CD8-positive, alpha-beta memory T cell (primary cell): ENCODE data around the gene ONECUT3. TPM values are rescaled to one million over a fixed set of nuclear protein-coding genes. Genes with fewer than 3 reads are reported as not detected.

Experiments
- CTCF ChIA-PET: fragments of 350-600 bp; sonication (Branson Sonifier 250); formaldehyde crosslinking; loops from one replicate; lab custom pipeline; 2021; ENCODE audit warnings: antibody characterized with exemption; lab: Charles Lee
- POLR2A ChIA-PET: fragments of 350-600 bp; sonication (Branson Sonifier 250); formaldehyde crosslinking; loops from one replicate; lab custom pipeline; 2021; ENCODE audit warnings: antibody characterized with exemption; lab: Charles Lee
- DNase-seq, 5 donors: peaks; one replicate each; pipeline versions ENCODE4 v3.0.0 to v3.0.0-alpha.2; 2020 to 2022; ENCODE audit warnings: mixed read lengths in 1 of 5
- H3K27ac ChIP-seq: one replicate; pipeline ENCODE4 v1.7.0; 2013; ENCODE audit warnings: low read depth, mild to moderate bottlenecking, low read length, moderate library complexity
- H3K27me3 ChIP-seq: 2 replicates; pipeline ENCODE4 v1.7.0; 2013; ENCODE audit warnings: low read length, mild to moderate bottlenecking; ENCODE audit not compliant: insufficient read depth, poor library complexity, severe bottlenecking
- H3K36me3 ChIP-seq: 2 replicates; pipeline ENCODE4 v1.7.0; 2013; ENCODE audit warnings: mild to moderate bottlenecking, low read length, moderate library complexity; ENCODE audit not compliant: insufficient read depth
- H3K4me1 ChIP-seq: 2 replicates; pipeline ENCODE4 v1.7.0; 2013; ENCODE audit warnings: mild to moderate bottlenecking, low read length, moderate library complexity; ENCODE audit not compliant: insufficient read depth
- H3K4me3 ChIP-seq: 2 replicates; pipeline ENCODE4 v1.7.0; 2013; ENCODE audit warnings: mild to moderate bottlenecking, low read length
- H3K9me3 ChIP-seq: 2 replicates; pipeline ENCODE4 v1.7.0; 2013; ENCODE audit warnings: mild to moderate bottlenecking, low read length
- H3K27ac Mint-ChIP-seq, 8 donors: one replicate each; pipeline ENCODE4 v1.8.0; 2020 to 2021; ENCODE audit warnings: mixed read lengths in 8 of 8, mild to moderate bottlenecking in 6 of 8, inconsistent platforms in 3 of 8, moderate library complexity in 3 of 8
- H3K27me3 Mint-ChIP-seq, 2 donors: one replicate each; pipeline ENCODE4 v1.8.0; 2020 to 2021; ENCODE audit warnings: mixed read lengths in 2 of 2, mild to moderate bottlenecking in 1 of 2, moderate library complexity in 1 of 2
- H3K36me3 Mint-ChIP-seq, 3 donors: one replicate each; pipeline ENCODE4 v1.8.0; 2020 to 2021; ENCODE audit warnings: mixed read lengths in 3 of 3, inconsistent platforms in 1 of 3, mild to moderate bottlenecking in 1 of 3
- H3K4me1 Mint-ChIP-seq, 3 donors: one replicate each; pipeline ENCODE4 v1.8.0; 2020 to 2021; ENCODE audit warnings: mixed read lengths in 3 of 3, inconsistent platforms in 1 of 3, mild to moderate bottlenecking in 1 of 3
- H3K4me3 Mint-ChIP-seq, 7 donors: one replicate each; pipeline ENCODE4 v1.8.0; 2020 to 2021; ENCODE audit warnings: mixed read lengths in 7 of 7, mild to moderate bottlenecking in 6 of 7, moderate library complexity in 4 of 7, inconsistent platforms in 2 of 7
- H3K9me3 Mint-ChIP-seq, 5 donors: one replicate each; pipeline ENCODE4 v1.8.0; 2020 to 2022; ENCODE audit warnings: mixed read lengths in 5 of 5, mild to moderate bottlenecking in 3 of 5, moderate library complexity in 2 of 5, inconsistent platforms in 1 of 5
- polyA plus RNA-seq: library from polyadenylated mRNA; unstranded; fragments of 300-500 nt; fragmentation: Illumina TruSeq; gene quantifications from one replicate; pipeline ENCODE4 v1.2.3, GENCODE V29; 2021
- total RNA-seq, 2 experiments: library from RNA; stranded (reverse); gene quantifications; one replicate each; pipeline ENCODE4 v1.2.3, GENCODE V29; 2021

The ONECUT3 gene
- total and polyA plus RNA-seq, 3 experiments from 2014 or later: not detected

GRCh38 chr19:1773184-1773583, 19.9 kb downstream of the ONECUT3 start:
- peaks cover 5 to 24% (median 13%) of the 10 kb centered on the region in 5 donors for H3K9me3 Mint-ChIP-seq
- peaks cover 52% of the 10 kb centered on the region for H3K27me3 ChIP-seq
- H3K27me3 Mint-ChIP-seq: peaks cover 54 to 65% of the 10 kb centered on the region in 2 donors

GRCh38 chr19:1774989-1775772, 21.9 kb downstream of the ONECUT3 start:
- Histone ChIP-seq H3K27me3 (peaks cover 42% of the 10 kb centered on the region), H3K9me3 (peaks cover 11% of the 10 kb centered on the region), H3K27ac (no peak overlapping the region), H3K4me3 (no peak overlapping the region), H3K4me1 (no peaks in the 10 kb centered on the region), H3K36me3 (no peaks in the 10 kb centered on the region)
- no peak for DNase-seq
- H3K4me3 Mint-ChIP-seq: no peak overlapping the region
- POLR2A ChIA-PET: no interaction called here
- H3K36me3 Mint-ChIP-seq: peaks cover 0 to 2% (median 0%) of the 10 kb centered on the region in 3 donors
- CTCF ChIA-PET: interaction anchor here (0.7 kb wide), 1 partner anchor 51 kb away, joined by 3 read pairs; no protein-coding TSS in a partner anchor
- H3K27me3 Mint-ChIP-seq: peaks cover 57 to 71% of the 10 kb centered on the region in 2 donors
- peaks cover 0 to 6% (median 3%) of the 10 kb centered on the region in 3 donors for H3K4me1 Mint-ChIP-seq
- peaks cover 2 to 21% (median 10%) of the 10 kb centered on the region in 5 donors for H3K9me3 Mint-ChIP-seq
- no peak overlapping the region for H3K27ac Mint-ChIP-seq

More at GRCh38 chr19:1773184-1773583, 19.9 kb downstream of the ONECUT3 start:
- CTCF ChIA-PET: interaction anchor here (0.7 kb wide), 1 partner anchor 227 kb away, joined by 4 read pairs; no protein-coding TSS in a partner anchor
- Mint-ChIP-seq H3K4me1 (peaks cover 0 to 6% (median 3%) of the 10 kb centered on the region in 3 donors), H3K4me3 (no peak overlapping the region), H3K27ac (peak overlapping the region in 1 of 8 donors; percentile 74), H3K36me3 (peaks cover 0 to 2% (median 0%) of the 10 kb centered on the region in 3 donors)
- Histone ChIP-seq H3K9me3 (peaks cover 11% of the 10 kb centered on the region), H3K36me3 (no peaks in the 10 kb centered on the region), H3K27ac (no peak overlapping the region), H3K4me3 (no peak overlapping the region), H3K4me1 (no peaks in the 10 kb centered on the region)
- POLR2A ChIA-PET: no interaction called here
- DNase-seq: no peak

- CTCF ChIA-PET: no interaction called here
- POLR2A ChIA-PET: no interaction called here
- Histone ChIP-seq H3K4me1 (no peaks in the 10 kb centered on the region), H3K4me3 (no peak overlapping the region), H3K27ac (no peak overlapping the region), H3K9me3 (peaks cover 3% of the 10 kb centered on the region), H3K27me3 (peaks cover 42% of the 10 kb centered on the region), H3K36me3 (no peaks in the 10 kb centered on the region)
- Mint-ChIP-seq H3K4me1 (peaks cover 0 to 6% (median 3%) of the 10 kb centered on the region in 3 donors), H3K4me3 (no peak overlapping the region), H3K27me3 (peaks cover 55 to 71% of the 10 kb centered on the region in 2 donors), H3K36me3 (no peaks in the 10 kb centered on the region), H3K9me3 (peaks cover 2 to 18% (median 8%) of the 10 kb centered on the region in 5 donors), H3K27ac (no peak overlapping the region)
- DNase-seq: no peak
These were observed 22.8 kb downstream of the ONECUT3 start for GRCh38 chr19:1775951-1776605.

- peaks cover 0 to 13% (median 9%) of the 10 kb centered on the region in 5 donors for H3K9me3 Mint-ChIP-seq
- peaks cover 0 to 6% (median 3%) of the 10 kb centered on the region in 3 donors for H3K4me1 Mint-ChIP-seq
- no peak overlapping the region for H3K4me3 Mint-ChIP-seq
- Histone ChIP-seq H3K27me3 (peaks cover 40% of the 10 kb centered on the region), H3K9me3 (peaks cover 2% of the 10 kb centered on the region), H3K4me3 (no peak overlapping the region), H3K4me1 (no peaks in the 10 kb centered on the region), H3K36me3 (no peaks in the 10 kb centered on the region), H3K27ac (no peak overlapping the region)
- H3K27me3 Mint-ChIP-seq: peaks cover 55 to 67% of the 10 kb centered on the region in 2 donors
- DNase-seq: no peak
- H3K27ac Mint-ChIP-seq: no peak overlapping the region
- H3K36me3 Mint-ChIP-seq: no peaks in the 10 kb centered on the region
- CTCF ChIA-PET: no interaction called here
- POLR2A ChIA-PET: interaction anchor here (0.7 kb wide), 1 partner anchor 570 kb away, joined by 6 read pairs; no protein-coding TSS in a partner anchor
These were observed 23.4 kb downstream of the ONECUT3 start for GRCh38 chr19:1776606-1777147.

- ChIA-PET CTCF (interaction anchor here (0.7 kb wide), 1 partner anchor 55 kb away, joined by 4 read pairs; no protein-coding TSS in a partner anchor), POLR2A (interaction anchor here (0.7 kb wide), 1 partner anchor 570 kb away, joined by 6 read pairs; no protein-coding TSS in a partner anchor)
- Mint-ChIP-seq H3K27me3 (peaks cover 59 to 71% of the 10 kb centered on the region in 2 donors), H3K9me3 (peaks cover 0 to 18% (median 9%) of the 10 kb centered on the region in 5 donors), H3K4me3 (no peak overlapping the region), H3K27ac (peak overlapping the region in 1 of 8 donors; percentile 40), H3K4me1 (peaks cover 0 to 6% (median 3%) of the 10 kb centered on the region in 3 donors), H3K36me3 (no peaks in the 10 kb centered on the region)
- Histone ChIP-seq H3K27ac (no peak overlapping the region), H3K4me1 (no peaks in the 10 kb centered on the region), H3K4me3 (no peak overlapping the region), H3K36me3 (no peaks in the 10 kb centered on the region), H3K9me3 (peaks cover 6% of the 10 kb centered on the region), H3K27me3 (peaks cover 45% of the 10 kb centered on the region)
- DNase-seq: no peak
These were observed 23.8 kb downstream of the ONECUT3 start for GRCh38 chr19:1777149-1777548.

GRCh38 chr19:1779574-1779973, 26.3 kb downstream of the ONECUT3 start:
- Mint-ChIP-seq H3K27me3 (peaks cover 56 to 68% of the 10 kb centered on the region in 2 donors), H3K9me3 (peaks cover 0 to 21% (median 12%) of the 10 kb centered on the region in 5 donors), H3K36me3 (no peaks in the 10 kb centered on the region), H3K4me3 (no peak overlapping the region), H3K27ac (no peak overlapping the region), H3K4me1 (peaks cover 0 to 6% (median 3%) of the 10 kb centered on the region in 3 donors)
- ChIA-PET POLR2A (no interaction called here), CTCF (no interaction called here)
- Histone ChIP-seq H3K36me3 (no peaks in the 10 kb centered on the region), H3K27ac (no peak overlapping the region), H3K4me1 (no peaks in the 10 kb centered on the region), H3K4me3 (no peak overlapping the region), H3K27me3 (peaks cover 43% of the 10 kb centered on the region), H3K9me3 (peaks cover 6% of the 10 kb centered on the region)
- no peak for DNase-seq

GRCh38 chr19:1780272-1780958, 27.1 kb downstream of the ONECUT3 start:
- no peak for DNase-seq
- H3K9me3 ChIP-seq: peaks cover 6% of the 10 kb centered on the region
- peaks cover 55 to 67% of the 10 kb centered on the region in 2 donors for H3K27me3 Mint-ChIP-seq
- H3K27ac ChIP-seq: no peak overlapping the region
- H3K4me3 Mint-ChIP-seq: no peak overlapping the region
- H3K36me3 ChIP-seq: no peaks in the 10 kb centered on the region
- H3K4me1 ChIP-seq: no peaks in the 10 kb centered on the region
- no peaks in the 10 kb centered on the region for H3K36me3 Mint-ChIP-seq
- H3K27me3 ChIP-seq: peaks cover 37% of the 10 kb centered on the region
- peaks cover 0 to 21% (median 12%) of the 10 kb centered on the region in 5 donors for H3K9me3 Mint-ChIP-seq
- H3K4me1 Mint-ChIP-seq: peaks cover 0 to 6% (median 3%) of the 10 kb centered on the region in 3 donors
- ChIA-PET CTCF (interaction anchor here (1.1 to 1.7 kb wide), 2 partner anchors 48 to 58 kb away, joined by 4 read pairs; no protein-coding TSS in a partner anchor), POLR2A (no interaction called here)
- no peak overlapping the region for H3K4me3 ChIP-seq
- H3K27ac Mint-ChIP-seq: no peak overlapping the region
